DOHH2 (cell line): ENCODE measurements around the gene CLASP1.
"Not testable (repeated sequence)": the region's sequence is repeated elsewhere in the genome, so short reads cannot be mapped to it uniquely, and the experiment has no call there.

Source experiments
- H3F3A ChIP-seq: fragments of 200-600 bp; sonication (generic), shearing (Covaris generic); 2 replicates; pipeline ENCODE4 v1.6.0; 2016; ENCODE audit warnings: antibody characterized with exemption, mild to moderate bottlenecking; ENCODE audit not compliant: control insufficient read depth, insufficient read depth
- H3K27ac ChIP-seq: fragments of 200-600 bp; sonication (generic); 2 replicates; pipeline ENCODE4 v1.5.1; 2014; ENCODE audit warnings: low read depth, mild to moderate bottlenecking, low read length, moderate library complexity
- H3K27me3 ChIP-seq: fragments of 200-600 bp; sonication (generic); 2 replicates; pipeline ENCODE4 v1.6.1; 2014; ENCODE audit warnings: mild to moderate bottlenecking, low read length, mixed read lengths; ENCODE audit not compliant: control insufficient read depth
- H3K36me3 ChIP-seq: fragments of 200-600 bp; sonication (generic); 2 replicates; pipeline ENCODE4 v1.6.1; 2014; ENCODE audit warnings: mild to moderate bottlenecking, low read length, moderate library complexity, mixed read lengths; ENCODE audit not compliant: control insufficient read depth
- H3K4me1 ChIP-seq: fragments of 200-600 bp; sonication (generic); 2 replicates; pipeline ENCODE4 v1.6.1; 2014; ENCODE audit warnings: mild to moderate bottlenecking, low read length, mixed read lengths; ENCODE audit not compliant: control insufficient read depth
- H3K4me2 ChIP-seq: fragments of 200-600 bp; sonication (generic); 2 replicates; pipeline ENCODE4 v1.6.0; 2014; ENCODE audit warnings: mild to moderate bottlenecking, low read length, moderate library complexity
- H3K4me3 ChIP-seq: fragments of 200-600 bp; sonication (generic); 2 replicates; pipeline ENCODE4 v1.5.1; 2014; ENCODE audit warnings: mild to moderate bottlenecking, low read length, mixed read lengths
- H3K79me2 ChIP-seq: fragments of 200-600 bp; sonication (generic); 2 replicates; pipeline ENCODE4 v1.6.1; 2014; ENCODE audit warnings: mild to moderate bottlenecking, low read length, mixed read lengths; ENCODE audit not compliant: control insufficient read depth
- H3K9me2 ChIP-seq: fragments of 200-600 bp; sonication (generic); replicated peaks from 2 replicates; pipeline ENCODE4 v1.6.1; 2014; ENCODE audit warnings: mild to moderate bottlenecking, low read length, mixed read lengths; ENCODE audit not compliant: control insufficient read depth
- H3K9me3 ChIP-seq: fragments of 200-600 bp; sonication (generic); 2 replicates; pipeline ENCODE4 v1.6.1; 2014; ENCODE audit warnings: antibody characterized with exemption, low read length, mixed read lengths; ENCODE audit not compliant: control insufficient read depth, insufficient read depth
- H4K20me1 ChIP-seq: fragments of 200-600 bp; sonication (generic); 2 replicates; pipeline ENCODE4 v1.6.0; 2014; ENCODE audit warnings: low read depth, mild to moderate bottlenecking, antibody characterized with exemption, low read length, moderate library complexity; ENCODE audit not compliant: control insufficient read depth, insufficient read depth
- CTCF ChIP-seq: fragments of 200-600 bp; sonication (generic); IDR thresholded peaks from one replicate; pipeline ENCODE4 v1.5.1; 2014; ENCODE audit warnings: antibody characterized with exemption, mild to moderate bottlenecking, low read depth, low read length; ENCODE audit not compliant: poor library complexity, severe bottlenecking
- EZH2phosphoT487 ChIP-seq: fragments of 200-600 bp; sonication (generic); IDR thresholded peaks from 2 replicates; pipeline ENCODE4 v1.6.1; 2017; ENCODE audit warnings: borderline replicate concordance, mild to moderate bottlenecking, antibody characterized with exemption, low read length, moderate library complexity, mixed read lengths

The CLASP1 gene

DNA sequence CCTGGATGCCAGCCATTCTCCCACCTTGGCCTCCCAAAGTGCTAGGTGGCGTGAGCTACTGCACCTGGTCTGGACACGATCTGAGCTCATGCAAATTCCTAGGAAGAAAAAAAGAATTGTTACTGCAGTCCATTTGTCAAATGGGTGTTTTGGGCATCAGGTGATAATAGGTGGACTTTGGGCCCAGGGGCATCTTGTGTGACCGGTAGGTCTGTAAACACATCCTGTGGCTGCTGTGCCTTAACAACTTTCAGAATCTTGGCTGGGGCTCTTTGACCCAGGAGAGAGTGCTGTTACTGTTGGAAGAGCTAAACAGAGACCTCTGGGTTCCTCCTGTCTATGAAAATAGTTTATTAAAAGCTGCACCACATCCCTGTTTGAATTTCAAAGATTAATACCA is 329.3 kb downstream of the CLASP1 start:
- no peak overlapping the region for H3K4me2 ChIP-seq
- H3K79me2 ChIP-seq, result no peaks in the 10 kb centered on the region
- TF ChIP-seq EZH2phosphoT487, result no peak
- TF ChIP-seq CTCF, result no peak
- H4K20me1 ChIP-seq, result no peaks in the 10 kb centered on the region
- no peaks in the 10 kb centered on the region for H3K36me3 ChIP-seq
- no peaks in the 10 kb centered on the region for H3K4me1 ChIP-seq
- H3K9me2 ChIP-seq, result no peaks in the 10 kb centered on the region
- no peak overlapping the region for H3K4me3 ChIP-seq
- H3K27ac ChIP-seq, result no peak overlapping the region
- H3K9me3 ChIP-seq, result no peaks in the 10 kb centered on the region
- H3F3A ChIP-seq, result no peaks in the 10 kb centered on the region
- no peaks in the 10 kb centered on the region for H3K27me3 ChIP-seq

DNA sequence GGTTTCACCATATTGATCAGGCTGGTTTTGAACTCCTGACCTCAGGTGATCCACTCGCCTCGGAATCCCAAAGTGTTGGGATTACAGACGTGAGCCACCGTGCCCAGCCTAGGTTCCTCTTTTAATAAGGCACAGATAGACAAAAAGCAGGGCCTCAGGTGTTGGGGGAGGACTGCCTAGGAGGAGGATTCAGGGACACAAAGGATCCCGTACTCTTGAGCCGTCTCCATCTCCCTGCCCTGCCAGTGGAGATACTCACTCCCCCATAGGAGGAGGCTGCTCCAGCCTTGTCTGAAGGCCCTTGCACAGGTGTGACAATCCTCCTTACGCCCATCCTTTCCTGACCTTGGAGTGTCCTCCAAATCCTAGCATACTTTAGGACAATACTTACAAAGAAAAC is 332.3 kb downstream of the CLASP1 start:
- Histone ChIP-seq H3F3A (no peaks in the 10 kb centered on the region), H3K4me2 (no peak overlapping the region), H3K9me3 (no peaks in the 10 kb centered on the region), H3K27me3 (no peaks in the 10 kb centered on the region), H3K4me1 (no peaks in the 10 kb centered on the region), H3K36me3 (no peaks in the 10 kb centered on the region), H3K79me2 (no peaks in the 10 kb centered on the region), H4K20me1 (no peaks in the 10 kb centered on the region), H3K4me3 (no peak overlapping the region), H3K9me2 (no peaks in the 10 kb centered on the region), H3K27ac (no peak overlapping the region)
- TF ChIP-seq CTCF (no peak), EZH2phosphoT487 (no peak)

DNA sequence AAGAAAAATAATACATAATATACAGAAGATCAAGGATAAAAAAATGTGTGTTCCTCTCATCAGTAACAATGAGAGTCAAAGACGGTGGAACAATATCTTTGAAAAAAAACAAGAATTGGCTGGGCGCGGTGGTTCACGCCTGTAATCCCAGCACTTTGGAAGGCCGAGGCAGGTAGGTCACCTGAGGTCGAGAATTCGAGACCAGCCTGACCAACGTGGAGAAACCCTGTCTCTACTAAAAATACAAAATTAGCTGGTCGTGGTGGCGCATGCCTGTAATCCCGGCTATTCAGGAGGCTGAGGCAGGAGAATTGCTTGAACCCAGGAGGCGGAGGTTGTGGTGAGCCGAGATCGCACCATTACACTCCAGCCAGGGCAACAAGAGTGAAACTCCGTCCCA is 335.6 kb downstream of the CLASP1 start:
- not testable (repeated sequence) for H3K79me2 ChIP-seq, H3K4me2 ChIP-seq, H3F3A ChIP-seq, H3K9me2 ChIP-seq, H3K36me3 ChIP-seq, H4K20me1 ChIP-seq, H3K27ac ChIP-seq, H3K9me3 ChIP-seq, H3K4me3 ChIP-seq, H3K4me1 ChIP-seq, H3K27me3 ChIP-seq

- Histone ChIP-seq H3K4me1 (no peaks in the 10 kb centered on the region), H3K27ac (no peak overlapping the region), H3K9me3 (no peaks in the 10 kb centered on the region), H3K79me2 (no peaks in the 10 kb centered on the region), H3K4me3 (no peak overlapping the region), H4K20me1 (no peaks in the 10 kb centered on the region), H3K9me2 (no peaks in the 10 kb centered on the region), H3K27me3 (peaks cover 22% of the 10 kb centered on the region), H3K4me2 (no peak overlapping the region), H3K36me3 (no peaks in the 10 kb centered on the region), H3F3A (no peaks in the 10 kb centered on the region)
- TF ChIP-seq EZH2phosphoT487 (no peak), CTCF (no peak)
Measured at GRCh38 chr2:121309801-121310200, 339.5 kb downstream of the CLASP1 start.
